ENCODE data around the gene TXNIP.
"Not testable (repeated sequence)": the region's sequence is repeated elsewhere in the genome, so short reads cannot be mapped to it uniquely, and the experiment has no call there.

TXNIP gene, protein sequence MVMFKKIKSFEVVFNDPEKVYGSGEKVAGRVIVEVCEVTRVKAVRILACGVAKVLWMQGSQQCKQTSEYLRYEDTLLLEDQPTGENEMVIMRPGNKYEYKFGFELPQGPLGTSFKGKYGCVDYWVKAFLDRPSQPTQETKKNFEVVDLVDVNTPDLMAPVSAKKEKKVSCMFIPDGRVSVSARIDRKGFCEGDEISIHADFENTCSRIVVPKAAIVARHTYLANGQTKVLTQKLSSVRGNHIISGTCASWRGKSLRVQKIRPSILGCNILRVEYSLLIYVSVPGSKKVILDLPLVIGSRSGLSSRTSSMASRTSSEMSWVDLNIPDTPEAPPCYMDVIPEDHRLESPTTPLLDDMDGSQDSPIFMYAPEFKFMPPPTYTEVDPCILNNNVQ

DNA sequence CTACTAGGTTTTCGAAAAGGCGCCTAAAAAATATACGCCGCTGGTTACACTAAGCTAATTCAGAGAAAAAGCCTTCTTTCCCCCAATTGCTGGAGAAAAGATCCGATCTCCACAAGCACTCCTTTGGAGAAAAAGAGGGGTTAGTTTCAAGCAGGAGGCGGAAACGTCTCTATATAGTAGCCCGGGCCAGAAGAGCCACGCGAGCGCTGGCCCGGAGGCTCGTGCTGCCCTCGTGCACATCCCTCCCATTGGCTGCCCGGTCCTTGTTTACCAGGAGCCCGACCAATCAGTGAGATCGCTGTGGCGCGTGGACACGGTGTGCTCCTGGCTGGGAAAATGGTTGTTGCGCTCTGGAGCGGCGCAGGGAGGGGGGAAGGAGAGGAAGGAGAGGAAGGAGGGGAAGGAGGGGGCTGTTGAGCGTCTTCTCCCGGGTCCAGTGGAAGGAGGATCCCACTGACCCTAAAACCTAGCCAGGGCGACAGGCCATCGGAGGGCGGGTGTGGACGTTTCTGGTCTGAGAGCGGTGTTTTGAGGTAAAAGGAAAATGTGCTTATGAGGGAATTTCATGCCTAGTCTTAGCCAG lies at the start of gene TXNIP:
Gene TXNIP, minus strand, starts transcription at position 147 of the 583 bp plus-strand sequence. CDS start 313 bp downstream, outside the sequence.
- peak; percentile 92 to 93 for DNase-seq

DNA sequence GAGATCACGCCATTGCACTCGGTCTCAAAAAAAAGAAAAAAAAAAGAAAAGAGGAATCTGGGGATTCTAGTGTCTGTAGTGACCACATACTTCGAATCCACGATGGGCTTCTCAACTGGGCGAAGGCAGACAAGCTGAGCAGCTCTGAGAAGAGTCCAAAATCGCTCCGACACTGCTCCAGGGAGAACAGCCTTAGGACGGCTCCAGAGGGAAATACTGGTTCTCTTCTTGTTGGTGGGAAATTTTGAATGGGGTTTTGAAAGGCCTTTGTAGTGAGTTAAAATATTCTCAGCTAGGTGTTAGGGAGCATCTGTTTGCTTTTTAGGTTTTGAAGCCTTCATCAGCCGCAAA lies 43.4 kb upstream of the TXNIP start:
- no peak for DNase-seq

DNA sequence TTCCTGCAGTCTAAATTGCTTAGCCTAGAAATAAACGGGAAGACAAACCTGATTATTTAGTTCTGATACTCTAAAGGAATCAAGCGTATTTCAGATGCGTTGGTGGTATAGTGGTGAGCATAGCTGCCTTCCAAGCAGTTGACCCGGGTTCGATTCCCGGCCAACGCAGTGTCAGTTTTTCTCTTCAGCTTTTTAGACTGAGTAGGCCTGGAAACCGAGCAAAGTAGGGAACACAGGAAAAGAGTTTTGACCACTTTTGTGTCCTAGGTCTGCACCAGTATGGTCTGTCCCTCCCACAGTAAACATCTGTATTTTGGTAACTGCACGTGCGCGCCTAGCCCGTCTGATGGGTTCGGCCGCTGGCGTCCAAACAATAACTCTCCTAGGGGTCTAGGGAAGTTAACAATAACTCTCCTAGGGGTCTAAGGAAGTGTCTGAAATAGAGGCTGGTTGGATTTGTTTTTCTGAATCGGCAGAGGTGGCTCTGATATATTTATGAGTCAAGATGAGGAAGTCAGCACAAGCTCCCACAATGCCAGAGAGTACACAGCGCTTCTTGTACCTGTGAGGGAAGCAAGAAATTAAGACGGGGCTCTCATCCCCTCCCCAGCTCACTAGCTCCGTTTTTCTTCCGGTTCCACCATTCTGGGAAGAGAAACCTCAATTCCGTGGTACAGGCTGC lies 40.7 kb upstream of the TXNIP start:
- peak; percentile 89 to 91 for DNase-seq

DNA sequence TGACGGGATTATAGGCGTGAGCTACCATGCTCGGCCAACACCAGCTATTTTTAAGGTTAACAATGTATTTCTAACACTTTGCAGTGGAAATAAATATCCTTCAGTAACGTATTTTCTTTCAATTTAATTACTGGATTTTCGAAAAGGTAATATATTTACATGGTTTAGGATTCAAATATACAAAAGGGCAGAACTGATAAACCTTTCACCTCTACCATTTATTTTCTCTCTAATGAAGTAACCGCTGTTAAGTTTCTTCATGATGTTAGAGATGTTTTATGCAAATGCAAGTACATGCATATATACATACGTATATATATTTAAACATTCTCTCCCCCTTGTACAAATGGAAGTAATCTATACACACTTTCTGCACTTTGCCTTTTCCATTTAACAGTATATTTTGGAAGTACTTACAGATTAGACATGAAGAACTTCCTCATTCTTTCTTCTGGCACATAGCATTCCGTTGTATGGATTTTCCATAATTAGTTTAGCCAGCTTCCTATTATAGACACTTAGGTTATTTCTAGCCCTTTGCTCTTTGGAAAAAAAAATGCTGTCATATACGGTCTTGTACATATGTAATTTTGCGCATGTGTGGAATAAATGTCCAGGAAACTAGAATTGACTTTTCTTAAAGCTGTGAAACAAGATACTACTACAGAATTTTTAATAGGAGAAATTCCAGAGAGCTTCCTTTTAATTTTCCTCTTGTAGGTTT lies 40.0 kb upstream of the TXNIP start:
- no peak for DNase-seq

DNA sequence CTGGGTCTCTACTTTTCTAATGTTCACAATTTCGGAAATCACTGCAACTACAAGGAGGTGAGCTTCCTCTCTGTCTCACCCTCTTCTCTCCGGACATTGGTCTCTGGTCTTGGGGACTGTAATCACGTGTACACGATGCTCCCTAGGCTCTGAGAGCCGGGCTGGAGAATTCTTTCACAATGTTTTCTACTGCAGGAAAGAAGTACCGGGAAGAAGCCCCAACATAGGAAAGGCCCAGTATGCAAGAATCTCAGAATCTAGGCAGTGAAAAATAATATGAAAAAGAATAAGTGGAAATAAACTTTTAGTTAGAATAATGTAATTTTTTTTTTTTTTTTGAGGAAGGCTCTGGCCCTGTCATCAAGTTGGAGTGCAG lies 38.7 kb upstream of the TXNIP start:
- no peak for DNase-seq

DNA sequence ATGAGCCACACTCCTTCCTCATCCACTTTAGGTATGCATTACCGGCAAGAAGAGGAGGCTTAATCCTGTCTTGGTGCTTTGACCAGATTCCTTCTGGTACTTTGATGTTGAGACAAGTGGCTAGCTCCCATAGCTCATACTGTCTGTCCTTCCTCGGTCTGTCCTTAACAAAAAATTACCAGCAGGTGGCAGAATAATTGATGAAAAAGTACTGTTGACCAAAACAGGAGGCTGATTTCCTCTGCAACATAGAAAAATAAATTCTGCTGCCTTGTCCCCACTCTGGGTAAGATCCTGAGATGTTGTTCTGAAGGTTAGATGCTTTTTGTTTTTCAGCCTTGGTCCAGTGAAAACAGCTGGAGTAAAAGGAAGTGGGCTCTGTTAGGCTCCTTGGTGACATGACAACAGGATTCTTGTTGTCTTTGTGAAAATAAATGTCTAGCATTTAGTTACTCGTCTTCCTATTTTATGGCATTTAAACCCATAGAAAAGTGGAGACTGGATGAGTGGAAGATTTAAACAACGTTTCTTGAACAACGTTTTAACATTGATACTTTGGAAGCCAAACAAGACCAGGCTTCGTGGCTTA lies 36.3 kb upstream of the TXNIP start:
- no peak for DNase-seq

DNA sequence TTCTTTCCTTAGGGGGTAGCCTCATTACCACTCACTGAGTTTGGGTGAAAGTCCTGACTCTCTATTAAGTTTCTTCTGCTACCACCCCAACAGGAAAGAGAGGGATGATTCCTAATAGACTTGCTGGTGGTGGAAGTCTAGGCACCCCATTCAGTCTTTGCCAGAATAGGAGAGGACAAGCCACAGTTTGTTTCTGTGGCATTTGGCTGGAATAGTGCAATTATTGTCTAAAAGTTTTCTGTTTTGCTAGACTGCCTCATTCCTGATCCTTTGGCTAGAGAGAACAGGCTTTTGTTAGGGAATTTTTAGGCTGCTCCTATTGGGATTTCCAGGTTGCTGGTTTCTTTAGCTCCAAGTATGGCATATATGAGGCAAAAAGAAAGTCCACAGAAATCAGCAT lies 35.1 kb upstream of the TXNIP start:
- no peak for DNase-seq

DNA sequence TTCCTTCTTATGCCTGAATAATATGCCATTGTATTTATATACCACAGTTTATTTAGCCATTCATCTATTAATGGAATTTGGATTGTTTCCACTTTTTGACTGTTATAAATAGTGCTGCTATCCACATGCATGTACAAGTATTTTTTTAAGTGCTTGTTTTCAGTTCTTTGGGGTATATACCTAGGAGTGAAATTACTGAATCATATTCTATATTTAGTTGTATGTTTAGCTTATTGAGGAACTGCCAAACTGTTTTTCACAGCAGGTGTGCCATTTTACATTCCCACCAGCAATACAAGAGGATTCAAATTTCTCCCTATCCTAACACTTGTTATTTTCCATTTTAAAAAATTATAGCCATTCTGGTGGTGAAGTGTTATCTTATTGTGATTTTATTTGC lies 32.7 kb upstream of the TXNIP start:
- DNase-seq = no peak

DNA sequence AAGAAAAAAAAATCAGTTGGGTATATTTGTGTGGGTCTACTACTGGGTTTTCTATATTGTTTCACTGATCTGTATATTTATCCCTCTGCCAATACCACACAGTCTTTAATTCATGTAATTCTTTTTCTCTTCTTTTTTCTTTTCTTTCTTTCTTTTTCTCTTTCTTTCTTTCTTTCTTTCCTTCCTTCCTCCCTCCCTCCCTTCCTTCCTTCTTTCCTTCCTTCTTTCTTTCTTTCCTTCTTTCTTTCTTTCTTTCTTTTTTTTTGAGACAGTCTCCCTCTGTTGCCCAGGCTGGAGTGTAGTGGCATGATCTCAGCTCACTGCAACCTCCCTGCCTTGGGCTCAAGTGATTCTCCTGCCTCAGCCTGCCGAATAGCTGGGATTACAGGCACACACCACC lies 30.3 kb upstream of the TXNIP start:
- not testable (repeated sequence) for DNase-seq

DNA sequence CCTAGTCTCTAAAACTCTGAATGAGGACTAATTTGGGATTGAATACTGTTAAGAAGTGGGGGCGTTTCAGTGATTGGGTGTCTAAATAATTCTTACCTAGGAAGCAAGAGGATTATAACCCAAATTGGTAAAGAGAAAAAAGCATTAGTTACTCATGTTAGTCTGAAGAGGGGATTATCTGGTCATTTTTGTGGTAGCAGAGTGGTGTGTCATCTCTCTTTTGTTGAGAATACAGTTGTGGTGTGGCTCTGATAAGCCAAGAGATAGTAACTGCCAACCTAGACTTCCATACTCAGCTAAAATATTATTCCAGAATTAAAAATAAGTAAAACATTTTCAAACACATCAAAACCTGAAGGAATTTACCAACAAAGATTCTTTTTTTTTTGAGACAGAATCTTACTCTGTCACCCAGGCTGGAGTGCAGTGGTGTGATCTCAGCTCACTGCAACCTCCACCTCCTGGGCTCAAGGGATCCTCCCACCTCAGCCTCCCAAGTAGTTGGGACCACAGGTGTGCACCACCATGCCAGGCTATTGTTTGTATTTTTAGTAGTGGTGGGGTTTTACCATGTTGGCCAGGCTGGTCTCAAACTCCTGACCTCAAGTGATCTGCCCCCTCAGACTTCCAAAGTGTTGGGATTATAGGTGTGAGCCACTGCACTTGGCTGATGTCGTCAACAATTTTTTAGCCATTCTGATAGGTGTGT lies 29.6 kb upstream of the TXNIP start:
- not testable (repeated sequence) for DNase-seq

DNA sequence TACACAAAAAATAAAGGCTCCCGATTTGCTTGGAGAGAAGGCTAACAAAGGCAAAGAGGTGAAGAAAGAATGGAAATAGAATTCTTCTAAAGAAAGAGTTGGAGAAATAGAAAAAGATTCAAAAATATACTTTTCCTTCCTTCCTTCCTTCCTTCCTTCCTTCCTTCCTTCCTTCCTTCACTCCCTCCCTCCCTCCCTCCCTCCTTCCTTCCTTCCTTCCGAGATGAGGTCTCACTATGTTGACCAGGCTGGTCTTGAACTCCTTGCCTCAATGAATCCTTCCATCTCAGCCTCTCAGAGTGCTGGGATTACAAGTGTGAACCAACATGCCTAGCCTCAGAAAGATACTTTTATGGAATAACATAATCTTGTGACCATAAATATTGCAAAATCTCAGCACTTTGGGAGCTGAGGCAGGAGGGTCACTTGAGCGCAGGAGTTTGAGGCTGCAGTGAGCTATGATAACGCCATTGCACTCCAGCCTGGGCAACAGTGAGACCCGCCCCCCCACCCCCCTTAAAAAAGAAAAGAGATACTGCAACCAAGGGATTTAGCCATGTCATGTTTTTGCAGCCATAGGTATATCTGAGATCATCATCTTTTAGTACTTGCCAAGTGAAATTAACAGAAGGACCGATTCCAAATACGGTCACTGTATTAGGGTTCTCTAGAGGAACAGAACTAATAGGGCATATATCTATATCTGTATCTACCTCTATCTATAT lies 26.2 kb upstream of the TXNIP start:
- DNase-seq = no peak

DNA sequence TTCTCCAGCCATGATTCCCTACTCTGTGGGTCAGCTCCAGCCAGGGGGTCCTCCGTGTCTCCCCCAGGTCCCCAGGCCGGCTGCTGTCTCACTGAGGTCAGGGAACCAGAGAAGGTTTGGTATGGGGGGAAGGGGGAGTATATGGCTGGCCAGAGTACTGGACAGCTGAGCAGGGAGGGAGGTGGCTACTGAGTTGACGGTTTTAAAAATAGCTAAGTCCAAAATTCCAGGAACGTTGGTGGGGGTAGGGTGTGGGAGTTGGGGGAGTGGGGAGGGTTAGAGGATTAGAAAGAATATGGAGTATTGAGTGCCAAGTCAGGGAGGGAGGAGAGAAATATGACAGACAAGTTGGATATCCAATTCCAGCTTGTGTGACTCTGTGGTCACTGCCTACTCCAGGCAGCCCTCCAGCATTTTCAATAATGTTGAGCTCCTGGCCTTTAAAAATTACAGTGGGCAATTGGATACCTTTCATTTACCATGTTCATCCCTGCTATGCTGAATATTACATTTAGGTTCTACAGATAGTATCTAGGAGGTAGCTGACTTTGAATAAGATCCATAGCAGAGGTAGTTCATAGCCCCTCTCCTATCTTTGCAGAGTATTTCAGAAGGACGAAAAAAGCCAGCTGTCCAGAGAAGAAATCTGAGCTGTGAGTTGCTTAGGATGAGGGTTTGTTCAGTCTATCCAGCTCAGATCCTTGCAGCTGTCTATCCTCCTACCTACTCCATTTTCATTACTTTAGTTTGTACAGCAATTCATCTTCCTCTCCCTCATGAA lies 25.4 kb upstream of the TXNIP start, which contains the start of gene HJV:
Gene HJV, minus strand, starts transcription at position 114 of the 781 bp plus-strand sequence. CDS start 1,504 bp downstream, outside the sequence.
- no peak for DNase-seq

DNA sequence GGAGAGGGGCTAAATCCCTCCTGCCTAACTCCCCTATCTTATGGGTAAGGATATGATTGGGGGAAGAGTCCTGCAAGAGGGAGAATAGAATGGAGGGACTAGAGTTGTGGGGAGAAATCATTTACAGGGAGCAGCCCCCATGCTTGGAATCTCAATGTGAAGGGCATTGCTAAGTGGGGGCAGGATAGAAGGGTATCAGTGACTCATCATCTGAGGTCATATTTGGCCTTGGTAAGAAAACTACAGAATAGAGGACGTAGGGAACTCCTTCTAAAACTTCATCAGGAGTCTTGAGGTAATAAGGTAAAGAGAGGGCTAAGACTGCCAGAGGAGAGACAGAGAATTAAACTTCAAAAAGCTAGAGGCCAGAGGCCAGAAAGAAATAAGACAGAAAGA lies 24.7 kb upstream of the TXNIP start:
- DNase-seq = no peak

DNA sequence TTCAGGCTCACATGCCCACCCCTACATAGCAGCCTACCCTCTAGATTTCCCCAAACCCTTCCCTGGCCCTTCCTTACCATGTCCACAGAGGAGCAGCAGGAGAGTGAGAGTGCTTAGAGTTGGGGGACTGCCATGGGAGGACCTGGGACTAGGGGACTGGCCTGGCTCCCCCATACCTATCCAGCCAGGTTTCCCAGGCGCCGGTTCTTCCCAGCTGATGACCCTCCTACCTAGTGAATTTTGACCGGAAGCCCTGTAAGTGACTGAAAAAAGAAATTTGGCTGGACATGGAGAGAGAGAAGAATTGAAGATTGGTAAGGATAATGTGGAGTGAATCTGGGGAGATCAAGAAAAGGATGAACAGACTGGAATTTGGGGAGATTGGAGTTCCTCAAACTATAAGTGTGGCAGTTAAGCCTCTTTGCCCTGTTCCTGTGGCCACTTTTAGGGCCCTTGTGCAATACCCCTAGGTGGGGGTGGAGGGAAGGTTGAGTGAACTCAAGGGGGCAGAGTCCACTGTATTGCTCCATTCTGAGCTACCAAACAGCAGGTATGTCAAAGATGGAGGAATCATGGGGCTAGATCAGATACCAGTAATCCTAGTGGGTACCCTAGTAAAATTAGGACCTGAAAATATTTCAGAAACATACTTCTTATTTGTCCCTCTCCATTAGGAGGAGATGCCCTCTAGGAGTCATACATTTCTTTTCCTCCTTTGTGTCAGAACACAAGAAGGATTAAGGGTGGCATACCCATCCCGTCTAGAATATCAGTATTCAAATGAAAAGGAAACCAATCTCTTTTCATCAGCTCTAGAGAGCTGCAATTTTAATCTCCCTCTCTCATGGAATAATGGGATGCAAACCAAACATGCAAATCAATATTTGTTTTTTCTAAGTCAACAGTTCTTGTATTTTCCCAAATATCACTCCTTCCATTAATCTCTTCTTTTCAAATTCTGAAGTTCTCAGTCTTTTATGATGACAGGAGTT lies 24.0 kb upstream of the TXNIP start:
- DNase-seq = no peak

DNA sequence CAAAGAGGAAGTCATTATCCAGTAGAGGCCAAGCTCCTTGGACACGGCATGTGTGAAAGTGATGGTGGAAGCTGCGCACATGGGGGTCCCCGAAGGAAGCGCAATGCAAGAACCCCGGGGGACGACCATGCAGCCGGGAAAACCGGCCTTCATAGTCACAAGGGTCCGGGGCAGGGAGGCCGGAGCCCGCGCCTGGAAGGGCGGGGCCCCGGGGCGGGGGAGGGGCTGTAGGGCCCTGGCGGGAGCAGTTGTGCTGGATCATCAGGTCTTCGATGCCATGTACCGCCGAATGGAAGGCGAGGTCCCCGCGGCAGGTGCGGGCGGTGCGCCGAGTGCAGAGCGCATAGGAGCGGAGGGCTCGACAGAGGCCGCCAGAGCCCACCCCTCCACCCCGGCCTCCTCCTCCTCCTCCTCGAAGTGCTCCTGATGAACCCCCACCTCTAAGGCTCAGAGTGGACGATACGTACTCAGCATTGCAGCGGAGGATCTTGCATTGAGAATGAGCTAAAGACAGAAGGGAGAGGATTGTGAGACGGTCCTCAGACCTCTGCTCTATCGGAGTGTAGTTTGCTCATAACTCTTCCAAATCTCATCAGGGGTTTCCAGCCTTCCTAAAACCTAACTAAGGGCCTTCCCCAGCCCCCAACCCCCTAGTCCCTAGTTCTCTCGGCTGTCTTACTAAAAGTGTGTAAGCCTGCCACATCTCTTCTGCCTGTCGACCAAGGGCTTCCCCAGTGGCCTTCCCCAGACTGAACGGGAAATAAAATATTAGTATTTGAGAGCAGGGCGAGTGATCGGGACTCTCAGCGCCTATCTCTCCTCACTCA lies 23.1 kb upstream of the TXNIP start:
- no peak for DNase-seq

DNA sequence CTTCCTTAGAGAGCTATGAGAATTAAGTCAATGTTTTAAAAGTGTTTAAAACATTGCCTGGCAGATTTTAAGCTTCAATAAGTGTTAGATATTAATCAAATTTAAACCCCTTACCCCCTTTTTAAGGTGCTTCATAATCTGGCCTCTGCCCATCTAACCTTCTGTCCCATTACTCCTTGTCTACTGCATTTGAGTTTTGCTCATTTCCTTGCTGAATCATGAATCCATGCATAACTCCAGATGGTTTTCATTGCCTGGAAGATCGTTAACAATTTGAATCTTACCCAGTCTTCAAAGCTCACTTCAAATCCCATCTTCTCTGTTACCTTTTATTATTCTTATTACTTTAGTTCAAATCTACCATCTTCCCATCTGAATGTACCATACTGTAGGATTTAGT lies 20.5 kb upstream of the TXNIP start:
- no peak for DNase-seq

DNA sequence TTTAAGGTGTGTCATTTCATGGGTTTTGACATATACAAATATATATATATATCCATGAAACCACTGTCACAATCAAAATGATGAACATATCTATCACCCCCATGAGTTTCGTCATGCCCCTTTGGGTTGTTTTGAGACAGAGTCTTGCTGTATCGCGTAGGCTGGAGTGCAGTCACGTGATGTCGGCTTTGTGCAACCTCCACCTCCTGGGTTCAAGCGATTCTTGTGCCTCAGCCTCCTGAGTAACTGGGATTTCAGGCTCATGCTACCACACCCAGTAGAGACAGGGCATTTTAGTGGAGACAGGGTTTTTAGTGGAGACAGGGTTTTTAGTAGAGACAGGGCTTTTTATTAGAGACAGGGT lies 17.2 kb upstream of the TXNIP start:
- no peak for DNase-seq

DNA sequence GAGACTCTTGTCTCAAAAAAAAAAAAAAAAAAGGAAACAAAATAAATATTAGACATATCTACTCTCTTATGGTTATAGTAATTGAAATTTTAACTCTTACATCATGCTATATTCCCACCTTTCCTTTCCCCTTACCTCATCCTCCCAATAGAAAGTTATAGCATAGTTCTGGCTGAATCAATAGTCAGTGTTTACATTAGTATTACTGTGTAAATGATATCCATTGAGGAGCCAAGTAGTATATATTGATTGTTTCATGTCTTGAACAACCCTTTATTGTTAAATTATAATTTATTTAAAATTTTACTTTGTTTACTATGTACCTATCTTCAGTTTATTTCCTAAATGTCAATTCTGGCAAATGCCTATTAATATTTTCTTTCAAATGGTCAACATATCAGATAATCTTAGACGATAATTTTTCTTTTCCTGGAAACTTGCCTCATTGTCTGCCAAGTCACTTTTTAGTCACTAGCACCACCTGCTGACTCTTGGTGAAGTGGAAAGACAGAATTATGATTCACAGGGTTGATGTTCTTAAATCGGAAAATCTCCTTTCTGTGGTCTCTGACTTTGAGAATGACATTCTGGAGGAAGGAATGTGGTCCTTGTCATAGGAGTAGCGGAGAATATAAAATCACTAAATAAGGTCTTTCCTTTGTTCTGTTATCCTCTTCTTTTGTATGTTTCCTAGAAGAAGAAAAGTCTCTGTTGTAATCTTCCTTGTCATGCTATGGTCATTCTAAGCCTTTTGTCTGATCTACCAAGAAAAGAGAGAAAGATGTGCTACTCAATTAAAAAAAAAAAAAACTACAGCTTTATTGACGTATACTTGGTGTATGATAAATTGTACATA lies 16.6 kb upstream of the TXNIP start:
- DNase-seq = no peak
